ENCODE results near the gene CHST2. TPM values are rescaled to one million over a fixed set of nuclear protein-coding genes. Genes with fewer than 3 reads are reported as not detected.

CHST2 gene
- total and polyA plus RNA-seq, 2 donors (not counting 3 experiments of a cell fraction or from before 2014, with no cell fraction given): 4.3 to 6.5 TPM

DNA sequence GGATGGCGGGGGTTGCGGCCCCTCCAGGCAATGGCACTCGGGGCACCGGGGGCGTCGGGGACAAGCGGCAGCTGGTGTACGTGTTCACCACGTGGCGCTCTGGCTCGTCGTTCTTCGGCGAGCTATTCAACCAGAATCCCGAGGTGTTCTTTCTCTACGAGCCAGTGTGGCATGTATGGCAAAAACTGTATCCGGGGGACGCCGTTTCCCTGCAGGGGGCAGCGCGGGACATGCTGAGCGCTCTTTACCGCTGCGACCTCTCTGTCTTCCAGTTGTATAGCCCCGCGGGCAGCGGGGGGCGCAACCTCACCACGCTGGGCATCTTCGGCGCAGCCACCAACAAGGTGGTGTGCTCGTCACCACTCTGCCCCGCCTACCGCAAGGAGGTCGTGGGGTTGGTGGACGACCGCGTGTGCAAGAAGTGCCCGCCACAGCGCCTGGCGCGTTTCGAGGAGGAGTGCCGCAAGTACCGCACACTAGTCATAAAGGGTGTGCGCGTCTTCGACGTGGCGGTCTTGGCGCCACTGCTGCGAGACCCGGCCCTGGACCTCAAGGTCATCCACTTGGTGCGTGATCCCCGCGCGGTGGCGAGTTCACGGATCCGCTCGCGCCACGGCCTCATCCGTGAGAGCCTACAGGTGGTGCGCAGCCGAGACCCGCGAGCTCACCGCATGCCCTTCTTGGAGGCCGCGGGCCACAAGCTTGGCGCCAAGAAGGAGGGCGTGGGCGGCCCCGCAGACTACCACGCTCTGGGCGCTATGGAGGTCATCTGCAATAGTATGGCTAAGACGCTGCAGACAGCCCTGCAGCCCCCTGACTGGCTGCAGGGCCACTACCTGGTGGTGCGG, 1.9 kb downstream of the CHST2 start:
- Histone ChIP-seq H3K36me3 (ENCODE audit: control insufficient read depth in 2 of 2, extremely low read depth in 1 of 2, insufficient read depth in 2 of 2, low read length in 2 of 2) (peaks cover 0 to 2% of the 10 kb centered on the region in 2 experiments), H3K9ac (replicated peaks; ENCODE audit: extremely low read depth, insufficient read depth, low read length) (no peak overlapping the region), H3K4me1 (ENCODE audit: control insufficient read depth, extremely low read depth, insufficient read depth, low read length) (peaks cover 5% of the 10 kb centered on the region), H4K20me1 (replicated peaks; ENCODE audit: control insufficient read depth, extremely low read depth, insufficient read depth, low read length) (no peaks in the 10 kb centered on the region), H3K79me2 (ENCODE audit: control insufficient read depth, insufficient read depth, low read length) (no peaks in the 10 kb centered on the region), H2AFZ (ENCODE audit: low read depth, low read length) (peak overlapping the region; percentile 78), H3K4me2 (ENCODE audit: insufficient read depth, low read length) (peak overlapping the region; percentile 72), H3K9me3 (replicated peaks; ENCODE audit: control insufficient read depth, insufficient read depth, low read length) (no peaks in the 10 kb centered on the region), H3K27me3 (ENCODE audit: control insufficient read depth in 2 of 2, insufficient read depth in 2 of 2, low read length in 2 of 2) (no peaks in the 10 kb centered on the region), H3K4me3 (replicated peaks in 1 of 3; ENCODE audit: insufficient read depth in 1 of 3, low read depth in 1 of 3, low read length in 3 of 3) (peak overlapping the region in 2 of 3 experiments; percentile 48 to 67), H3K27ac (ENCODE audit: insufficient read depth, low read depth, low read length) (no peak overlapping the region), H3K9me1 (replicated peaks; ENCODE audit: control insufficient read depth, extremely low read depth, insufficient read depth, low read length) (no peaks in the 10 kb centered on the region)
- POLR2A ChIA-PET: no interaction called here
- CTCF ChIA-PET: interaction anchor here (0.6 to 3.7 kb wide), 21 partner anchors 9 to 553 kb away, joined by 3 to 31 read pairs (median 4); no protein-coding TSS in a partner anchor
- intact Hi-C loops (cut with micrococcal nuclease) (loop anchor here (1.0 to 5.0 kb wide), 8 partner anchors 13 to 641 kb away; partner anchors contain the start of gene U2SURP), dilution Hi-C loops (cut with MboI; ENCODE audit: extremely low pct_ligation_motif_present, low sequenced_read_pairs) (no loop called here)
- TF ChIP-seq, protein P1, sequence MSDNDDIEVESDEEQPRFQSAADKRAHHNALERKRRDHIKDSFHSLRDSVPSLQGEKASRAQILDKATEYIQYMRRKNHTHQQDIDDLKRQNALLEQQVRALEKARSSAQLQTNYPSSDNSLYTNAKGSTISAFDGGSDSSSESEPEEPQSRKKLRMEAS (IDR thresholded peaks at IDR 0.05; ENCODE audit: insufficient read depth, insufficient read length): peak; percentile 35
- no peak for TF ChIP-seq POLR2A (IDR thresholded peaks at IDR 0.05; ENCODE audit: low read depth, low read length)
- TF ChIP-seq, protein P2, sequence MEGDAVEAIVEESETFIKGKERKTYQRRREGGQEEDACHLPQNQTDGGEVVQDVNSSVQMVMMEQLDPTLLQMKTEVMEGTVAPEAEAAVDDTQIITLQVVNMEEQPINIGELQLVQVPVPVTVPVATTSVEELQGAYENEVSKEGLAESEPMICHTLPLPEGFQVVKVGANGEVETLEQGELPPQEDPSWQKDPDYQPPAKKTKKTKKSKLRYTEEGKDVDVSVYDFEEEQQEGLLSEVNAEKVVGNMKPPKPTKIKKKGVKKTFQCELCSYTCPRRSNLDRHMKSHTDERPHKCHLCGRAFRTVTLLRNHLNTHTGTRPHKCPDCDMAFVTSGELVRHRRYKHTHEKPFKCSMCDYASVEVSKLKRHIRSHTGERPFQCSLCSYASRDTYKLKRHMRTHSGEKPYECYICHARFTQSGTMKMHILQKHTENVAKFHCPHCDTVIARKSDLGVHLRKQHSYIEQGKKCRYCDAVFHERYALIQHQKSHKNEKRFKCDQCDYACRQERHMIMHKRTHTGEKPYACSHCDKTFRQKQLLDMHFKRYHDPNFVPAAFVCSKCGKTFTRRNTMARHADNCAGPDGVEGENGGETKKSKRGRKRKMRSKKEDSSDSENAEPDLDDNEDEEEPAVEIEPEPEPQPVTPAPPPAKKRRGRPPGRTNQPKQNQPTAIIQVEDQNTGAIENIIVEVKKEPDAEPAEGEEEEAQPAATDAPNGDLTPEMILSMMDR (IDR thresholded peaks at IDR 0.05; ENCODE audit: extremely low read depth in 1 of 2, insufficient read depth in 1 of 2, low read depth in 1 of 2, low read length in 2 of 2): peak; percentile 56 to 70
- no TSS peak for BruUV-seq (replicated peaks)
- FAIRE-seq (peak; percentile 63), DNase-seq (ENCODE audit: low read depth, low spot score) (peak; percentile 53)

DNA sequence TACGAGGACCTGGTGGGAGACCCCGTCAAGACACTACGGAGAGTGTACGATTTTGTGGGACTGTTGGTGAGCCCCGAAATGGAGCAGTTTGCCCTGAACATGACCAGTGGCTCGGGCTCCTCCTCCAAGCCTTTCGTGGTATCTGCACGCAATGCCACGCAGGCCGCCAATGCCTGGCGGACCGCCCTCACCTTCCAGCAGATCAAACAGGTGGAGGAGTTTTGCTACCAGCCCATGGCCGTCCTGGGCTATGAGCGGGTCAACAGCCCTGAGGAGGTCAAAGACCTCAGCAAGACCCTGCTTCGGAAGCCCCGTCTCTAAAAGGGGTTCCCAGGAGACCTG, 2.5 kb downstream of the CHST2 start:
- no peak for FAIRE-seq
- no peaks in the 10 kb centered on the region for H3K9me3 ChIP-seq (replicated peaks; ENCODE audit: control insufficient read depth, insufficient read depth, low read length)
- no peak for DNase-seq (ENCODE audit: low read depth, low spot score)
- no peak overlapping the region for H3K4me3 ChIP-seq (replicated peaks in 1 of 3; ENCODE audit: insufficient read depth in 1 of 3, low read depth in 1 of 3, low read length in 3 of 3)
- H3K27ac ChIP-seq (ENCODE audit: insufficient read depth, low read depth, low read length): no peak overlapping the region
- CTCF ChIA-PET: interaction anchor here (3.3 kb wide), 1 partner anchor 521 kb away, joined by 31 read pairs; no protein-coding TSS in a partner anchor
- intact Hi-C loops (cut with micrococcal nuclease): loop anchor here (5.0 kb wide), 3 partner anchors 120 to 455 kb away; partner anchors contain the start of gene U2SURP
- POLR2A ChIA-PET: no interaction called here
- H4K20me1 ChIP-seq (replicated peaks; ENCODE audit: control insufficient read depth, extremely low read depth, insufficient read depth, low read length): no peaks in the 10 kb centered on the region
- no peaks in the 10 kb centered on the region for H3K27me3 ChIP-seq (ENCODE audit: control insufficient read depth in 2 of 2, insufficient read depth in 2 of 2, low read length in 2 of 2)
- peaks cover 0 to 2% of the 10 kb centered on the region in 2 experiments for H3K36me3 ChIP-seq (ENCODE audit: control insufficient read depth in 2 of 2, extremely low read depth in 1 of 2, insufficient read depth in 2 of 2, low read length in 2 of 2)
- TF ChIP-seq POLR2AphosphoS5 (IDR thresholded peaks at IDR 0.05; ENCODE audit: insufficient read depth, low read depth, low read length) (no peak), FOS (IDR thresholded peaks at IDR 0.05; ENCODE audit: borderline replicate concordance, insufficient read depth, low read length) (no peak), GATA2 (IDR thresholded peaks at IDR 0.05; ENCODE audit: insufficient read depth, insufficient read length, low read depth, low read length) (no peak), MYC (IDR thresholded peaks at IDR 0.05; ENCODE audit: low read depth, low read length) (no peak), JUN (IDR thresholded peaks at IDR 0.05; ENCODE audit: borderline replicate concordance, insufficient read depth, insufficient read length, low read depth) (no peak), EZH2 (IDR thresholded peaks at IDR 0.05; ENCODE audit: borderline replicate concordance, low read depth, low read length, severe bottlenecking) (no peak), POLR2A (IDR thresholded peaks at IDR 0.05; ENCODE audit: low read depth, low read length) (no peak)
- TF ChIP-seq, protein P2 (IDR thresholded peaks at IDR 0.05; ENCODE audit: extremely low read depth in 1 of 2, insufficient read depth in 1 of 2, low read depth in 1 of 2, low read length in 2 of 2): no peak
- TF ChIP-seq, protein P1 (IDR thresholded peaks at IDR 0.05; ENCODE audit: insufficient read depth, insufficient read length): no peak
- H3K4me2 ChIP-seq (ENCODE audit: insufficient read depth, low read length): no peak overlapping the region
- no peaks in the 10 kb centered on the region for H3K79me2 ChIP-seq (ENCODE audit: control insufficient read depth, insufficient read depth, low read length)
- BruUV-seq (replicated peaks): no TSS peak
- H3K4me1 ChIP-seq (ENCODE audit: control insufficient read depth, extremely low read depth, insufficient read depth, low read length): peaks cover 5% of the 10 kb centered on the region
- H3K9me1 ChIP-seq (replicated peaks; ENCODE audit: control insufficient read depth, extremely low read depth, insufficient read depth, low read length): no peaks in the 10 kb centered on the region
- H3K9ac ChIP-seq (replicated peaks; ENCODE audit: extremely low read depth, insufficient read depth, low read length): no peak overlapping the region
- no peak overlapping the region for H2AFZ ChIP-seq (ENCODE audit: low read depth, low read length)
- dilution Hi-C loops (cut with MboI; ENCODE audit: extremely low pct_ligation_motif_present, low sequenced_read_pairs): no loop called here

Data from endothelial cell of umbilical vein (primary cell).